Testis (tissue), 3 donors: ENCODE results near the gene PEX26. TPM values are rescaled to one million over a fixed set of nuclear protein-coding genes. Genes with fewer than 3 reads are reported as not detected.
A peak's percentile ranks its signal among the peaks of the same experiment; 100 is the strongest.

Experiments used
- DNase-seq: peaks from one replicate; pipeline ENCODE4 v3.0.0-alpha.2; 2019
- H3K27ac ChIP-seq, 2 donors: fragments of 200-600 bp; sonication (generic); one replicate each; pipeline ENCODE4 v1.5.1; 2019
- H3K27me3 ChIP-seq: fragments of 200-600 bp; sonication (generic); one replicate; pipeline ENCODE4 v1.5.1; 2019
- H3K36me3 ChIP-seq: fragments of 200-600 bp; sonication (generic); one replicate; pipeline ENCODE4 v1.5.1; 2017; ENCODE audit warnings: low read depth; ENCODE audit errors: missing control alignments
- H3K4me1 ChIP-seq: fragments of 200-600 bp; sonication (generic); one replicate; pipeline ENCODE4 v1.5.1; 2019
- H3K4me3 ChIP-seq, 2 donors: fragments of 200-600 bp; sonication (generic); one replicate each; pipeline ENCODE4 v1.5.1; 2017 to 2019
- H3K9me3 ChIP-seq: fragments of 200-600 bp; sonication (generic); one replicate; pipeline ENCODE4 v1.5.1; 2017
- POLR2A ChIP-seq: fragments of 450-650 bp; IDR thresholded peaks from one replicate; pipeline ENCODE4 v1.6.1; 2017; ENCODE audit warnings: antibody characterized with exemption, mild to moderate bottlenecking, moderate library complexity
- WGBS, 2 donors: methylation state at CpG; one replicate each; pipeline ENCODE4 v1.1.5; 2018; 5-methylcytosine and 5-hydroxymethylcytosine counted together
- intact Hi-C: fragments of 100-400 bp; cut with DNase I; formaldehyde crosslinking; loops from one replicate; pipeline ENCODE4 v1.15.1; 2023; ENCODE audit warnings: low total_unique reads
- polyA plus RNA-seq: library from polyadenylated mRNA; stranded (reverse); fragments of 350-450 nt; fragmentation: Illumina TruSeq; extraction: RNeasy Lipid Tissue Mini Kit (QIAGEN cat#74804); gene quantifications from one replicate; pipeline ENCODE4 v1.2.3, GENCODE V29; 2014; ENCODE audit warnings: low read depth, low replicate concordance; ENCODE audit not compliant: insufficient read depth
- total RNA-seq, 2 donors: library from RNA; depleted of rRNA; stranded (reverse); fragments of >200 nt; gene quantifications; one replicate each; pipeline ENCODE4 v1.2.3, GENCODE V29; 2016
- TF ChIP-seq, protein P1 (sequence below), 3 experiments: fragments of 450-650 bp in 2 of 3; fragments of 200-600 bp in 1 of 3; sonication (generic) in 1 of 3; IDR thresholded peaks; one replicate each; pipeline ENCODE4 v1.5.1; 2016 to 2019; ENCODE audit warnings: antibody characterized with exemption in 3 of 3, mild to moderate bottlenecking in 2 of 3, moderate library complexity in 1 of 3

Gene PEX26
- total and polyA plus RNA-seq, 3 donors from 2014 or later: 16.8 to 33.4 (median 29.1) TPM

DNA sequence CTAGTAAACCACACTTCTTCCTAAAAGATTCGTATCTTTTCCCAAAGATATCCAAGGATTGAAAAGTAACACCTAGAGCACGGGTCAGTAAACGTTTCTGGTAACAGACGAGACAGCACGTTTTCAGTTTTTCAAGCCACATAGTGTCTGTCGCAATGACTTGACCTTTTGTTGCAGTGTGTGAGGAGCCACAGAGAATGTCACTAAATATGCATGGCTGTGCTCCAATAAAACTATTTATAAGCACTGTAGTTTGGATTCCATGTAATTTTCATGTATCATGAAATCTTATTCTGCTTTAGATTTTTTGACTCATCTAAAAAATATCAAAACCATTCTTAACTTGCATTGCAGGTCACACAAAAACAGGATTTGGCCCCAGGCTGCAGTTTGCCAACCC, 35.1 kb upstream of the PEX26 start:
- Histone ChIP-seq H3K36me3 (no peaks in the 10 kb centered on the region), H3K4me3 (no peak overlapping the region), H3K4me1 (peaks cover 19% of the 10 kb centered on the region), H3K27ac (no peak overlapping the region), H3K27me3 (no peaks in the 10 kb centered on the region), H3K9me3 (no peaks in the 10 kb centered on the region)
- TF ChIP-seq POLR2A: no peak
- TF ChIP-seq, protein P1, sequence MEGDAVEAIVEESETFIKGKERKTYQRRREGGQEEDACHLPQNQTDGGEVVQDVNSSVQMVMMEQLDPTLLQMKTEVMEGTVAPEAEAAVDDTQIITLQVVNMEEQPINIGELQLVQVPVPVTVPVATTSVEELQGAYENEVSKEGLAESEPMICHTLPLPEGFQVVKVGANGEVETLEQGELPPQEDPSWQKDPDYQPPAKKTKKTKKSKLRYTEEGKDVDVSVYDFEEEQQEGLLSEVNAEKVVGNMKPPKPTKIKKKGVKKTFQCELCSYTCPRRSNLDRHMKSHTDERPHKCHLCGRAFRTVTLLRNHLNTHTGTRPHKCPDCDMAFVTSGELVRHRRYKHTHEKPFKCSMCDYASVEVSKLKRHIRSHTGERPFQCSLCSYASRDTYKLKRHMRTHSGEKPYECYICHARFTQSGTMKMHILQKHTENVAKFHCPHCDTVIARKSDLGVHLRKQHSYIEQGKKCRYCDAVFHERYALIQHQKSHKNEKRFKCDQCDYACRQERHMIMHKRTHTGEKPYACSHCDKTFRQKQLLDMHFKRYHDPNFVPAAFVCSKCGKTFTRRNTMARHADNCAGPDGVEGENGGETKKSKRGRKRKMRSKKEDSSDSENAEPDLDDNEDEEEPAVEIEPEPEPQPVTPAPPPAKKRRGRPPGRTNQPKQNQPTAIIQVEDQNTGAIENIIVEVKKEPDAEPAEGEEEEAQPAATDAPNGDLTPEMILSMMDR (IDR thresholded peaks at IDR 0.05): no peak
- DNase-seq: no peak
- intact Hi-C loops: no loop called here
- WGBS, 2 donors: 62 to 71% methylated on average over 6 of the region's 6 CpGs

DNA sequence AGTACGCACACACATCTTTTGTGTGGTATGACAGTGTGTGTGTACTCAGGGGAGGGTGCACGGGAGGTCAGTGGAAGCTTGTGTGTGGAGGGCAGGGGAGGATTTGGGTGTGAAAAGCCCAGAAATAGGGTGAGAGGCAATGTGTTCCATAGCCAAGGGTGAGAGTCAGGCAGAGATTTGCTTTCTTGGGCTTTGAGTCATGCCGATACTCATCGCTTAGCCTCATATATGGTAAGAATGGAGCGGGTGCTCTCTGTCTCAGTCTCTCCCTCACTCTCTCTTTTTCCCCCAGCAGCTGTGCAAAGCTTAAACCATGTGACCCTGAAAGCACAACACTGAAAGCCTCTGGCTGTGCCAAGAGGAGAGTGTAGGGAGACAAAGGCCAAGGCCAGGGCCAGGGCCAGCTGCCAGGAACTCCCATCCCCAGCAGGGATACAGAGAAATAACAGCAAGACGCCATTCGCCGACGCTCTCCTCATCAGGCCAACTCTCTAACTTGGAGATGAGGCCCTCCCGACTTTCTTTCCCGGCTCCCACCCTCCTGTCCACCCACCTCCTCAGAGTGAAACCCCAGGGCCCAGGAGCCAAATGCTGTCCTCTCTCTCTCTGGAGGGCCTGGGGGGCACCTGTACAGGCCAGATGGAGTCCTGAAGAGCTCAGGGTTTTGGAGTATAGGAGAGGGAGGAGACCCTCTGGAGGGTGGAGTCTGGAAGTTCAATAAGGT, 33.1 kb upstream of the PEX26 start:
- Histone ChIP-seq H3K4me3 (no peak overlapping the region), H3K4me1 (peaks cover 19% of the 10 kb centered on the region), H3K27ac (peak overlapping the region; percentile 27 to 84), H3K36me3 (no peaks in the 10 kb centered on the region), H3K9me3 (no peaks in the 10 kb centered on the region), H3K27me3 (no peaks in the 10 kb centered on the region)
- no peak for TF ChIP-seq POLR2A
- TF ChIP-seq, protein P1 (IDR thresholded peaks at IDR 0.05): no peak
- intact Hi-C loops: no loop called here
- peak; percentile 90 for DNase-seq
- WGBS, 2 donors: 28 to 32% methylated on average over 11 of the region's 11 CpGs

DNA sequence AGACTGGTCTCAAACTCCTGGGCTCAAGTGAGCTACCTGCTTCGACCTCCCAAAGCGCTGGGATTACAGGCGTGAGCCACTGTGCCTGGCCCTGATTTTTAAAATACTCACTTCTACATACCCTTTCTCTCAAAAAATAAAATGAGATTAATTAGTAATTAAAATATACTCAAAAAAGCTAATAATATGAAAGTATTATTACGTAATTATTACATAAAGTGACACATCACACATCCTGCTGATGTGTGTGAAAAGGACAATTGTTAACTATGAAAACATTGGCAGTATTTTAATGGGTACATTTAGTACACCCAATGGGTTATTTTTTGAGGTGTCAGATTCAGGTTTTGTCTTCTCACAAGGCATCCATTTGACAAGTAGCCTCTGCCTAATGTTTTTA, 32.0 kb upstream of the PEX26 start:
- no peak overlapping the region for H3K27ac ChIP-seq
- 93 to 96% methylated on average over 4 of the region's 4 CpGs for WGBS, 2 donors
- intact Hi-C loops: no loop called here

DNA sequence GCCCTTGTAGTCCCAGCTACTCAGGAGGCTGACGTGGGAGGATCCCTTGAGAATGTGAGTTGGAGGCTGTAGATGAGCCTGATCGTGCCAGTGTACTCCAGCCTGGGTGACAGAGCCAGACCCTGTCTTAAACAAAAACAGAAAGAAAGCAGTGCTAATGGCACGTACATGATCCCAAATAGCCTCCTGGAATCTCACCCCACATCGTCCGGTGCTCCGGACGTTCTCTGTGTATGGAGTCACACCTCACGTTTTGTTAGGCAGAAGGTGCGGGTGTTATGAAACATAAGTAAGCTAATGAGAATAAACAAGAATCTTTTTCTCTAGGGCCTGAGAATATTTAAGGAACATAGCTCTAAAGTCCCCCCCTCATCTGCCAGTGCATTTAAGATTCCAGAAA, 29.7 kb upstream of the PEX26 start:
- Histone ChIP-seq H3K4me1 (peaks cover 19% of the 10 kb centered on the region), H3K27ac (peak overlapping the region in 1 of 2 donors; percentile 50), H3K36me3 (no peaks in the 10 kb centered on the region), H3K9me3 (no peaks in the 10 kb centered on the region), H3K27me3 (no peaks in the 10 kb centered on the region), H3K4me3 (peak overlapping the region in 1 of 2 donors; percentile 9)
- no peak for DNase-seq
- no peak for TF ChIP-seq POLR2A
- TF ChIP-seq, protein P1 (IDR thresholded peaks at IDR 0.05): no peak
- intact Hi-C loops: no loop called here
- 39 to 60% methylated on average over 9 of the region's 9 CpGs for WGBS, 2 donors

More for the DNA sequence above, 32.0 kb upstream of the PEX26 start:
- TF ChIP-seq, protein P1 (IDR thresholded peaks at IDR 0.05): no peak
- no peak for TF ChIP-seq POLR2A
- Histone ChIP-seq H3K4me3 (no peak overlapping the region), H3K27me3 (no peaks in the 10 kb centered on the region), H3K4me1 (peaks cover 19% of the 10 kb centered on the region), H3K9me3 (no peaks in the 10 kb centered on the region), H3K36me3 (no peaks in the 10 kb centered on the region)
- no peak for DNase-seq

DNA sequence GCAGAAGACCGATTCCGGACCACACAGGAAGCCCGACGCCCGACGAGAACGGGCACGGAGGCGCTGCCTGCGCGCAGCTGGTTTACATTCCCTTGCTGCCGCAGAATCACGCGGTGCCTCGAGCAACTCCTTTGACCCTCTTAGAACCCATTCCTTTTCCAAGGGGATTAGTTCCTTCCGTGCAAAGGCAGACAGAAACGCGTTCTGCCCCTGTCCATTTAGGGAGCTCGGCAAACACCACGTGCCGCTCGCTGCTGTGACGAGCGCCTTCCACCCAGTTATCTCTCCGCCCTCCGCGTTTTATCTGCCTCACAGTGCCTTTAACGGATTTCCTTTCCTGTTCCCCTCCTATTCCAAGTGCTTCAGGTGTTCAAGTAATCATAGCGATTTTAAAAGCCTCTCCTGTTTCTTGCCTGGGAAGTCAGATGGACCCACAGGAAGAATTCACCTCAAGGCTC, 29.3 kb upstream of the PEX26 start:
- no peak for TF ChIP-seq POLR2A
- TF ChIP-seq, protein P1 (IDR thresholded peaks at IDR 0.05): no peak
- WGBS, 2 donors: 53 to 61% methylated on average over 28 to 29 of the region's 29 CpGs
- H3K4me3 ChIP-seq: peak overlapping the region in 1 of 2 donors; percentile 9
- H3K4me1 ChIP-seq: peaks cover 19% of the 10 kb centered on the region
- no peaks in the 10 kb centered on the region for H3K9me3 ChIP-seq
- no peaks in the 10 kb centered on the region for H3K36me3 ChIP-seq
- H3K27me3 ChIP-seq: no peaks in the 10 kb centered on the region
- DNase-seq: peak; percentile 46
- intact Hi-C loops: no loop called here
- peak overlapping the region in 1 of 2 donors; percentile 50 for H3K27ac ChIP-seq
